ENCODE results near the gene EEF2.
"Not testable (repeated sequence)": the region's sequence is repeated elsewhere in the genome, so short reads cannot be mapped to it uniquely, and the experiment has no call there.

The EEF2 gene

DNA sequence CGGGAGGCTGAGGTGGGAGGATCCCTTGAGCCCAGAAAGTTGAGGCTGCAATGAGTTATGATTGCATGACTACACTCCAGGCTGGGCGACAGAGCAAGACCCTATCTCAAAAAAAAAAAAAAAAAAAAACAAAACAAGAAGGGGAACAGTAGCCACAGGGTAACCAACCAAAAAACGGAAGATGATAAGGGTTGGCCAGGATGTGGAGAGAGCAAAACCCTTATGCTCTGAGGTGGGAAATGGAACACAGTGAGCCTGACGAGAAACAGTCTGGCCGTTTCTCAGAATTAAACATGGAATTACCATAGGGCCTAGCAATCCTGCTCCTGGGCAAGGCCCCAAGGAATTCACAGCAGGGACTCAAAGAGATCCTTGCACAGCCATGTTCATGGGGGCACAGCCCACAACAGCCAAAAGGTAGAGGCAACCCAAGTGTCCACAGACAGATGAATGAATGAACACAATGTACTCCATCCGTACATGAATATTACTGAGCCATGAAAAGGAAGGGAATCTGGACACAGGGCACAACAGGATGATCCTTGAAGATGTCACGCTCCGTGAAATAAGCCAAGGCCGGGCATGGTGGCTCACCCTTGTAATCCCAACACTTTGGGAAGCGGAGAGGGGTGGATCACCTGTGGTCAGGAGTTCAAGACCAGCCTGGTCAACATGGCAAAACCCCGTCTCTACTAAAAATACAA lies 41.1 kb downstream of the EEF2 start:
- DNase-seq = no peak

DNA sequence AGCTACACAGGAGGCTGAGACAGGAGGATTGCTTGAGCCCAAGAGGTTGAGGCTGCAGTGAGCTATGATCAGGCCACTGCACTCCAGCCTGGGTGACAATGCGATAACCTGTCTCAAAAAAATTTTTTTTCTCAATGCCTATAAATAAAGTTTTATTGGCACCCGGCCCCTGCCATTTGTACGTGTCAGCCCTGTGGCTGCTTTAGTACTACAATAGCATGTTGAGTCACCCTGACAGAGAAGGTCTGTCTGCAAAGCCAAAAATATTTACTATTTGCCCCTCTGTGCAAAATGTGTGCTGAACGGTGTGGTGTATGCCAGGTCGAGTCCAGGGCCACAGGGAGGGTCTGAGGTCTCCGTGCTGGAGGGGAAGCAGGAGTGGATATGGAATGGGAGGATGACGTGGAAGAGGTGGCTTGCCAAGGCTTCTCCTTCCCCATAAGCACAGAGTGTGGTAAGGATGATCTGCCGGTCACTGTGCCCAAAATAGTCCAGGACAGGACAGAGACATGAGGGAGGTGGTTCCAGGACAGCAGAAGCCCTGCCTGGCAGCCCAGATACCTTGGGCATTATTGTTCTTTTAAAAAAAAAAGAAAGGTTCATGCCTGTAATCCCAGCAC lies 42.4 kb downstream of the EEF2 start:
- DNase-seq = no peak

DNA sequence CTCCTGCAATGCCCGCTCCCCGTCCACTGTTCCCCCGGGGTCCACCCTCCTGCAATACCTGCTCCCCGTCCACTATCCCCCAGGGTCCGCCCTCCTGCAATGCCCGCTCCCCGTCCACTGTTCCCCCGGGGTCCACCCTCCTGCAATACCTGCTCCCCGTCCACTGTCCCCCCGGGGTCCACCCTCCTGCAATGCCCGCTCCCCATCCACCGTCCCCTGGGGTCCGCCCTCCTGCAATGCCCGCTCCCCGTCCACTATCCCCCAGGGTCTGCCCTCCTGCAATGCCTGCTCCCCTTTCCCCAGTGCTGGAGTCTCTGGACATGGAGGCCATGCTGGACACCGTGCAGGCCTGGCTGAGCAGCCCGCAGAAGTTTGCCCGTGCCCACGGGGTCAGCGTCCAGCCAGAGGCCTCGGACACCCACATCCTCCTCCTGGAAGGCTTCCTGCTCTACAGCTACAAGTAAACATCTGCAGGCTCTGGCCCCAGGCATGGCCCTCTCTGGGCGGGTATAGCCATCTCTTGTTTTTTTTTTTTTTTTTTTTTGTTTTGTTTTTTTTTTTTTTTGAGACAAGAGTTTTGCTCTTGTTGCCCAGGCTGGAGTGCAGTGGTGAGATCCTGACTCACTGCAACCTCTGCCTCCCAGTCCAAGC lies 46.8 kb downstream of the EEF2 start:
- not testable (repeated sequence) for DNase-seq

DNA sequence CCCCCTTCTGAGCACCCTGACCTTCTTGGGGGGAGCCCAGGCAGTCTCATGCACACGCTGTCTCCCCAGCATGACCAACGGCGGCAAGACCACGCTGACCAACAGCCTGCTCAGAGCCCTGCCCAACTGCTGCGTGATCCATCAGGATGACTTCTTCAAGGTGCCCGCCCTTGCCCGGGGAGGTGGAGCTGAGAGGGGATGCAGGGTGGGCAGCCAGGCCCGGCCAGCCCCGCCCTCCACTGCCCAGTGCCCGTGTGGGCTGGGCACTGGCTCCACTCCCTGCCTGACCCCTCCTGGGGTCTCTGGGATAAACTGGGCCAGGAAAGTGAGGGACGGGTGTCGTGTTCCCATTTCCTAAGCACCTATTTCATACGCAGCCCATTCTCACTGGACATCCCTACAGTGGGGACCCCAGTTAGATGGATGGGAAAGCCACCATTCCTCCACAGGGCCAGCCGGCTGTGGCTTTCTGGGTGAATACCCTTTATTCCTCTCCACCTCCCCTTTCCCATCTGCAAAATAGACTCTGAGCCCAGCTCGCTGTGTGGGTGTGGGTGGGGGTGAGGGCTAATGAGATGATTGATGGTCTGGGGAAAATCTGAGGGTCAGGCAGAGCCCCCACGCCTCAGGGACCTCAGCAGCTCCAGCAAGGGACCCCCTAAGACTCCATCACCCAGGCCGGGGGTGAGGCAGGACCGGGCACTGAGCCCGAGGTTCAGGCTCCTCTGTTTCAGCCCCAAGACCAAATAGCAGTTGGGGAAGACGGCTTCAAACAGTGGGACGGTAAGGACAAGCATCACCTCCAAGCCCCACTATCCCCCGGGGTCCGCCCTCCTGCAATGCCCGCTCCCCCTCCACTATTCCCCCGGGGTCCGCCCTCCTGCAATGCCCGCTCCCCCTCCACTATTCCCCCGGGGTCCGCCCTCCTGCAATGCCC lies 48.5 kb downstream of the EEF2 start:
- DNase-seq = no peak

DNA sequence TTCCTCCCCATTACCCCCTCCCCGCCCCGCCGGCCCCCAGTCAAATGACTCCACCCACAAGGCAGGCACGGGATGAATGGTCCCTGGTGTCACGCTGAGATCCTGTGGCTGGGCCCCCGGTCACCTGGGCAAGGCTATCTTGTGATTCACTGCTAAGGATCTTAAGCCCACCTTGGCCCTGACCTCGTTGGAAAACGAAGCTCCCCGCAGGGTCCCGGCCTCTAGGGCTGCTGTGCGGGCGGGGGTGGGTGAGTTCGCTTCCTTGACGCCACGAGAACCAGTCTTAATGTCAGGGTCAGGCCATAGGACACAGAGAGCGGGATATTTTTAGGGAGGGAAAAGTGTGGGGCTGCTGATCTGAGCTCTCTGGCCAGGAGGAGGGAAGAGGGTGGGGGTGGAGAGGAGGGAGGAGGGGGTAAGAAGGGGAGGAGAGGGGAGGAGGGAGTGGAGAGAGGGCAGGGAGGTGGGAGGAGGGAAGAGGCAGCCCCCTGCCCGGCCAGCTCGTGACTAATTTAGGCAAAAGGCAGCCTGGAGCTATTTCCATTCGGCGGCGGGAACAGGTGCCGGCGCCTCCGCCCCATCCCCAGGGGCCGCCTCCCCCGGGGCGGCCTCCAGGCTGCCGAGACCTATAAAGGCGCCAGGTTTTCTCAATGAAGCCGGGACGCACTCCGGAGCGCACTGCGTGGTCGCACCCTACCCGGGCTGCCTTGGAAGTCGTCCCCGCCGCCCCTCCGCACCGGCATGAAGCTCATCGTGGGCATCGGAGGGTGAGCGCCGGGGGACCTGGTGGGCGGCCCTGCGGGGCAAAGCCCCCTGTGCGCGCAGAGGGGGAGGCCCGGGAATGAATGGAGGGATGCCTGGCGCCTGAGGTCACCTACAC lies 52.1 kb downstream of the EEF2 start, which contains the start of gene NMRK2:
Gene NMRK2, plus strand, starts transcription at position 139 of the 880 bp plus-strand sequence. Its CDS starts 603 bp downstream, at position 742.
- no peak for DNase-seq

DNA sequence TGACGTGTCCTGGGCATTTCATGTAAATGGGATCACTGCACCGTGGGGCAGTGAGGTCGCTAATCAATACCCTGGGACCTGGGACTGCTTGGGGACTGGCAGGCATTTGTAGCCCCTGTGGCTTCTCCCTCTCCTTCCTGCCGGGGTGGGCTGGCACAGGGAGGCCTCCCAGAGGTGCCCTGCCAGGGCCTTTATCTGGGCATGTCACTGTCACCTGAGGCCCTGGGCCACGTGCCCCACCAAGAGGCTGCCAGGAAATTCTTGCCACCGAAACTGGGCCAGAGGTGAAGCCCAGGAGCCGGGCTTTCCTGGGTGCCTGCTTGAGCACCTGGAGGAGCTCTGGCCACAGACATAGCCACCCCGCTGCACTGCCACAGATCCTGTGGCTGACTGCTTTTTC lies 54.2 kb downstream of the EEF2 start:
- DNase-seq = no peak

Measured in DMS79 treated with DMSO at 0.1 percent for 48 hours (cell line).